H1 (cell line): Measurements from ENCODE around the gene AGFG2.

Source experiments
- EP300 ChIP-seq, 2 experiments: IDR thresholded peaks; 1 replicate in 1 of 2; 2 replicates in 1 of 2; pipeline ENCODE4 v1.6.1; 2011 to 2012; ENCODE audit warnings: low read depth in 2 of 2, low read length in 2 of 2, mild to moderate bottlenecking in 2 of 2, borderline replicate concordance in 1 of 2, inconsistent platforms in 1 of 2, moderate library complexity in 1 of 2
- HDAC6 ChIP-seq: IDR thresholded peaks from one replicate; pipeline ENCODE4 v1.7.1; 2012; ENCODE audit warnings: low read depth, mild to moderate bottlenecking, inconsistent platforms, low read length, moderate library complexity
- JUN ChIP-seq: IDR thresholded peaks from 2 replicates; pipeline ENCODE4 v1.6.1; 2011; ENCODE audit warnings: low read depth, mild to moderate bottlenecking, improper control_type of control experiment, low read length
- JUND ChIP-seq: IDR thresholded peaks from 2 replicates; pipeline ENCODE4 v1.6.1; 2011; ENCODE audit warnings: mild to moderate bottlenecking, improper control_type of control experiment, low read length
- KDM4A ChIP-seq: IDR thresholded peaks from one replicate; pipeline ENCODE4 v1.7.1; 2012; ENCODE audit warnings: low read depth, mild to moderate bottlenecking, moderate library complexity, low read length, inconsistent platforms; ENCODE audit not compliant: severe bottlenecking
- POLR2A ChIP-seq, 2 experiments: IDR thresholded peaks; 1 replicate in 1 of 2; 2 replicates in 1 of 2; pipeline ENCODE4 v1.6.1; 2011; ENCODE audit warnings: low read depth in 2 of 2, low read length in 2 of 2, mild to moderate bottlenecking in 2 of 2; ENCODE audit errors: control extremely low read depth in 1 of 2
- POLR2AphosphoS5 ChIP-seq: IDR thresholded peaks from 2 replicates; pipeline ENCODE4 v1.6.1; 2011; ENCODE audit warnings: low read depth, low read length
- SUZ12 ChIP-seq: fragments of 200-600 bp; sonication (generic); IDR thresholded peaks from 2 replicates; pipeline ENCODE4 v1.6.1; 2012; ENCODE audit warnings: mild to moderate bottlenecking, inconsistent platforms, low read length, moderate library complexity, mixed read lengths
- TAF1 ChIP-seq: IDR thresholded peaks from 2 replicates; pipeline ENCODE4 v1.6.1; 2011; ENCODE audit warnings: mild to moderate bottlenecking, low read depth, low read length
- TEAD4 ChIP-seq: IDR thresholded peaks from 2 replicates; pipeline ENCODE4 v1.6.1; 2012; ENCODE audit warnings: low read depth, low read length, inconsistent platforms, mixed read lengths
- YY1 ChIP-seq: IDR thresholded peaks from 2 replicates; pipeline ENCODE4 v1.6.1; 2011; ENCODE audit warnings: low read depth, mild to moderate bottlenecking, low read length
- TF ChIP-seq, protein P1 (sequence below), 3 experiments: IDR thresholded peaks; 1 replicate in 2 of 3; 2 replicates in 1 of 3; pipeline versions ENCODE4 v1.5.1 to v1.6.1; 2011; ENCODE audit warnings: low read length in 3 of 3, mild to moderate bottlenecking in 3 of 3, inconsistent platforms in 2 of 3, low read depth in 1 of 3, moderate library complexity in 1 of 3; ENCODE audit not compliant: insufficient read depth in 1 of 3; ENCODE audit errors: control extremely low read depth in 1 of 3

DNA sequence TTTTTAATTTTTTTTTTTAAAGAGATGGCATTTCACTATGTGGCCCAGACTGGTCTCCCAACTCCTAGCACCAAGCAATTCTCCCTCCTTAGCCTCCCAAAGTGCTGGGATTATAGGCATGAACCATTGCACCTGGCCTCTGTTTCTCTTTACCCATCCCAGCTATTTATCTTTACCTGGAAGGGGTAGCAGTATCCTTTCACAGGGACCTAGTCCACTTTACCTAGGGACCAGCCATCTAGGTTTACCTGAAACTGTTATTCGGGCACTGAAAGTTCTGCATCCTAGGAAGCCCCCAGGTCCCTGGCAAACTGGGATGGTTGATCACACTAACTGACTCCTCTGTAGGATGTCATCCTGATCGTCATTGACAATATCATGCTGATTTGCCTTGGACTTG is 21.7 kb upstream of the AGFG2 start:
- no peak for TF ChIP-seq JUND
- no peak for TF ChIP-seq HDAC6
- no peak for TF ChIP-seq POLR2A (IDR thresholded peaks at IDR 0.05; ENCODE audit: control extremely low read depth in 1 of 2, low read depth in 2 of 2, low read length in 2 of 2)
- TF ChIP-seq, protein P1, sequence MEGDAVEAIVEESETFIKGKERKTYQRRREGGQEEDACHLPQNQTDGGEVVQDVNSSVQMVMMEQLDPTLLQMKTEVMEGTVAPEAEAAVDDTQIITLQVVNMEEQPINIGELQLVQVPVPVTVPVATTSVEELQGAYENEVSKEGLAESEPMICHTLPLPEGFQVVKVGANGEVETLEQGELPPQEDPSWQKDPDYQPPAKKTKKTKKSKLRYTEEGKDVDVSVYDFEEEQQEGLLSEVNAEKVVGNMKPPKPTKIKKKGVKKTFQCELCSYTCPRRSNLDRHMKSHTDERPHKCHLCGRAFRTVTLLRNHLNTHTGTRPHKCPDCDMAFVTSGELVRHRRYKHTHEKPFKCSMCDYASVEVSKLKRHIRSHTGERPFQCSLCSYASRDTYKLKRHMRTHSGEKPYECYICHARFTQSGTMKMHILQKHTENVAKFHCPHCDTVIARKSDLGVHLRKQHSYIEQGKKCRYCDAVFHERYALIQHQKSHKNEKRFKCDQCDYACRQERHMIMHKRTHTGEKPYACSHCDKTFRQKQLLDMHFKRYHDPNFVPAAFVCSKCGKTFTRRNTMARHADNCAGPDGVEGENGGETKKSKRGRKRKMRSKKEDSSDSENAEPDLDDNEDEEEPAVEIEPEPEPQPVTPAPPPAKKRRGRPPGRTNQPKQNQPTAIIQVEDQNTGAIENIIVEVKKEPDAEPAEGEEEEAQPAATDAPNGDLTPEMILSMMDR (IDR thresholded peaks at IDR 0.05; ENCODE audit: control extremely low read depth in 1 of 3, insufficient read depth in 1 of 3, low read depth in 1 of 3, low read length in 3 of 3): no peak
- no peak for TF ChIP-seq POLR2AphosphoS5
- no peak for TF ChIP-seq EP300 (IDR thresholded peaks at IDR 0.05; ENCODE audit: borderline replicate concordance in 1 of 2, low read depth in 2 of 2, low read length in 2 of 2)
- TF ChIP-seq JUN: no peak
- TF ChIP-seq TAF1: no peak
- TF ChIP-seq YY1: no peak
- TF ChIP-seq SUZ12: no peak
- no peak for TF ChIP-seq KDM4A
- TF ChIP-seq TEAD4: no peak
